Measurements from ENCODE around the gene APEH. TPM values are rescaled to one million over a fixed set of nuclear protein-coding genes. Genes with fewer than 3 reads are reported as not detected.

APEH gene
- total RNA-seq, 1 donor, result 87.7 TPM

DNA sequence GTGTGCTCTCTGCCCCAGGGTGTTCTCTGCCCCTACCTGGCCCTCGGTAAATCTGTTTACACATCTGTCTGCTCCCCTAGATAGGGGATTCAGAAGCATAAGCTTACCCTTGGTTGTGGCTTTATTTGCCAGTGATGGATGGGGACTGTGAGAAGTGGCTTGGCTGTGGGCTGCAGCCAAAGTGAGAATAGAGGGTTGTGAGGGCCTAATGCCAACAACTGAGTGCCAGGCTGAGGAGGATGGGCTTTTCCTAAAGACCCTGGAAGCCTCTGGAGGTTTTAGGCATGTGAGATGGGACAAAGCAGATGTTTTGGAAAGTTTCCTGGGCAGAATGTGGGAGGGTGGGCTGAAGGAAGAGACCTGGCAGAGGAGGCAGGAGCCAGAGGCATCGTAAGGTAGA, 15.4 kb upstream of the APEH start:
- TF ChIP-seq, protein P1, sequence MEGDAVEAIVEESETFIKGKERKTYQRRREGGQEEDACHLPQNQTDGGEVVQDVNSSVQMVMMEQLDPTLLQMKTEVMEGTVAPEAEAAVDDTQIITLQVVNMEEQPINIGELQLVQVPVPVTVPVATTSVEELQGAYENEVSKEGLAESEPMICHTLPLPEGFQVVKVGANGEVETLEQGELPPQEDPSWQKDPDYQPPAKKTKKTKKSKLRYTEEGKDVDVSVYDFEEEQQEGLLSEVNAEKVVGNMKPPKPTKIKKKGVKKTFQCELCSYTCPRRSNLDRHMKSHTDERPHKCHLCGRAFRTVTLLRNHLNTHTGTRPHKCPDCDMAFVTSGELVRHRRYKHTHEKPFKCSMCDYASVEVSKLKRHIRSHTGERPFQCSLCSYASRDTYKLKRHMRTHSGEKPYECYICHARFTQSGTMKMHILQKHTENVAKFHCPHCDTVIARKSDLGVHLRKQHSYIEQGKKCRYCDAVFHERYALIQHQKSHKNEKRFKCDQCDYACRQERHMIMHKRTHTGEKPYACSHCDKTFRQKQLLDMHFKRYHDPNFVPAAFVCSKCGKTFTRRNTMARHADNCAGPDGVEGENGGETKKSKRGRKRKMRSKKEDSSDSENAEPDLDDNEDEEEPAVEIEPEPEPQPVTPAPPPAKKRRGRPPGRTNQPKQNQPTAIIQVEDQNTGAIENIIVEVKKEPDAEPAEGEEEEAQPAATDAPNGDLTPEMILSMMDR (IDR thresholded peaks at IDR 0.05; ENCODE audit: insufficient read depth, low read length), result no peak
- DNase-seq (ENCODE audit: low read depth), result no peak
- H3K4me3 ChIP-seq (ENCODE audit: low read depth, low read length), result no peak overlapping the region

DNA sequence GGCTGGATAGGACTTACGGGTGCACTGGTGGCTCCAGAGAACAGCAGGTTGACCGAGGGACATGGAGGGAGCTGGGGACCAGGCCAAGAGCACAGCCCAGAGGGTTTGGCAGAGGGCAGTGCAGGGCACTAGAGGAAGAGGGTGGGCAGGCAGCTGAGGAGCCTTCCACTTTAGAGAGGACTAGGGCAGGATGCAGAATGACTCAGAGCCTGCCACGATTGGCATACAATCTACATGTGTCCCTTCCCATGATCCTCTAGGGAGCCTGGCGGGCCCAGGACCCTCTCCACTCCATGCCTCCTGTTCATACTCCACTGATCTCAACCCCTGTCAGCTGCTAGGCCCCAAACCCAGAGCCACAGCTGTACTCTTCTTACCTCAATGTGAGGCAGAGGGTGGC, 14.4 kb upstream of the APEH start:
- no peak for DNase-seq (ENCODE audit: low read depth)
- H3K4me3 ChIP-seq (ENCODE audit: low read depth, low read length), result no peak overlapping the region
- TF ChIP-seq, protein P1 (IDR thresholded peaks at IDR 0.05; ENCODE audit: insufficient read depth, low read length), result no peak

DNA sequence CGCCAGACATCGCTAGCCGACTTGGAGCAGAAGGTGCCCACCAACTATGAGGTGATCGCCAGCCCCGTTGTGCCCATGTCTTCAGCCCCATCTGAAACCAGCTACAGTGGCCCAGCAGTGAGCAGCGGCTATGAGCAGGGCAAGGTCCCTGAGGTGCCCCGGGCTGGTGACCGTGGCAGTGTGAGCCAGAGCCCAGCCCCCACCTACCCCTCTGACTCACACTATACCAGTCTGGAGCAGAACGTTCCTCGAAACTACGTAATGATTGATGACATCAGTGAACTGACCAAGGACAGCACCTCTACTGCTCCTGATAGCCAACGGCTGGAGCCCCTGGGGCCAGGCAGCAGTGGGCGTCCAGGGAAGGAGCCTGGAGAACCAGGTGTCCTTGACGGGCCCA, 12.9 kb upstream of the APEH start:
- no peak overlapping the region for H3K4me3 ChIP-seq (ENCODE audit: low read depth, low read length)
- TF ChIP-seq, protein P1 (IDR thresholded peaks at IDR 0.05; ENCODE audit: insufficient read depth, low read length), result no peak
- no peak for DNase-seq (ENCODE audit: low read depth)

DNA sequence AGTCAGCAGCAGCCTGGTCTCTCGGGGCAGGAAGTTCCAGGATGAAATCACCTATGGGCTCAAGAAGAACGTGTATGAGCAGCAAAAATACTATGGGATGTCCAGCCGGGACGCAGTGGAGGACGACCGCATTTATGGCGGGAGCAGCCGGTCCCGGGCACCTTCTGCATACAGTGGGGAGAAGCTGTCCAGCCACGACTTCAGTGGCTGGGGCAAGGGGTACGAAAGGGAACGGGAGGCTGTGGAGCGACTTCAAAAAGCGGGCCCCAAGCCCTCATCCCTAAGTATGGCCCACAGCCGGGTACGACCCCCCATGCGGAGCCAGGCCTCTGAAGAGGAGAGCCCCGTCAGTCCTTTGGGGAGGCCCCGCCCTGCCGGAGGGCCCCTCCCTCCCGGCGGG, 12.1 kb upstream of the APEH start:
- H3K4me3 ChIP-seq (ENCODE audit: low read depth, low read length), result no peak overlapping the region
- TF ChIP-seq, protein P1 (IDR thresholded peaks at IDR 0.05; ENCODE audit: insufficient read depth, low read length), result no peak
- no peak for DNase-seq (ENCODE audit: low read depth)

DNA sequence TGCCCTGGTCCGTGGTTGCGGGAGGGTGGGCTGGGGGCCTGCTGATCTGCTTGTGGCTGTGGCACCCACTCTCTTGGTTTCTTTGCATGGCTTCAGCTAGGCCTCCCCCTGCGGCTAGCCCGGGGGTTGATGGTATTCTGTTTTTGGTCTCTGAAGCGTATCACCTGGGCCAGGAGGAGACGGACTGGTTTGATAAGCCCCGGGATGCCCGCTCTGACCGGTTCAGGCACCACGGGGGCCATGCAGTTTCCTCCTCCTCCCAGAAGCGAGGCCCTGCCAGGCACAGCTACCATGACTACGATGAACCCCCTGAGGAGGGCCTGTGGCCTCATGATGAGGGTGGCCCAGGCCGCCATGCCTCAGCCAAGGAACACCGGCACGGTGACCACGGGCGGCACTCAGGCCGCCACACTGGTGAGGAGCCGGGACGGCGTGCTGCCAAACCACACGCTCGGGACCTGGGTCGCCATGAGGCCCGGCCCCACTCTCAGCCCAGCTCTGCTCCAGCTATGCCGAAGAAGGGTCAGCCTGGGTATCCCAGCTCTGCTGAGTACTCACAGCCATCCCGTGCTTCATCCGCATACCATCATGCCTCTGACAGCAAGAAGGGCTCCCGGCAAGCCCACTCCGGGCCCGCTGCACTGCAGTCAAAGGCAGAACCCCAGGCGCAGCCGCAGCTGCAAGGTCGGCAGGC, 11.3 kb upstream of the APEH start:
- no peak overlapping the region for H3K4me3 ChIP-seq (ENCODE audit: low read depth, low read length)
- TF ChIP-seq, protein P1 (IDR thresholded peaks at IDR 0.05; ENCODE audit: insufficient read depth, low read length), result no peak
- DNase-seq (ENCODE audit: low read depth), result no peak

DNA sequence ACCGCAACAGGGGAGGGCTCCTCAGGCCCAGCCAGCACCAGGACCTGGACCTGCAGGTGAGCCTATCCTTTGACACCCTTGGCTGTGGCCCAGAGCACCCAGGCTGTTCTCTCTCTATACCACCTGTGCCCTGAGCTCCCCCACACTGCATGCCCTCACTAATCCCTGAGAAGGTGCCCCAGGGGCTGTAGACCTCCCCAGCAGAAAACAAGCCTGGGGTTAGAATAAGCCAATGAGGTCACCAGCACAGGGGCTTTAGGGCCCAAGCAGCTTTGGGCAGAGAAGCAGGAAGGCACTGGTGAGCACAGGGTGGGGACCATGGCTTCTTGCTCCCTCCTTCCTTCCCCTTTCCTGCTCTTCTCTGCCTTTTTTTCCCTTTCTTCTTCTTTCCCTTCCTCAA, 10.3 kb upstream of the APEH start:
- no peak overlapping the region for H3K4me3 ChIP-seq (ENCODE audit: low read depth, low read length)
- TF ChIP-seq, protein P1 (IDR thresholded peaks at IDR 0.05; ENCODE audit: insufficient read depth, low read length), result no peak
- DNase-seq (ENCODE audit: low read depth), result no peak

DNA sequence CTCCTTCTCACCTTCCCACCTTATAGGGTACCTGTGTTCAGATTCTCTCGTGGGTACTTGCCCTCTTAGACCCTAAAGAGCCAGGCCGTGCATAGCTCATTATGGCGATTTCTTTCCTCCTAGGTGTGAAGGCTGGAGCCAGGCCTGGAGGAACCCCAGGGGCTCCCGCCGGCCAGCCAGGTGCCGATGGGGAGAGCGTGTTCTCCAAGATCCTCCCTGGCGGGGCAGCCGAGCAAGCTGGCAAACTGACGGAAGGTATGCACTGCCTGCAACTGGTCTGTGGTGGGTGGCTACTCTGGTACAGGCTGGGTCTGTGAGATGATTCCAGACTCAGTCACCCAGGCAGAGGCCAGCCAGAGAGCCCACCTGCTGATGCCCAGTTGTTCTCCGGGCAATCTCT, 9.9 kb upstream of the APEH start:
- DNase-seq (ENCODE audit: low read depth), result no peak

More for the DNA sequence above, 9.9 kb upstream of the APEH start:
- no peak overlapping the region for H3K4me3 ChIP-seq (ENCODE audit: low read depth, low read length)
- TF ChIP-seq, protein P1 (IDR thresholded peaks at IDR 0.05; ENCODE audit: insufficient read depth, low read length), result no peak

Measured in fibroblast of the aortic adventitia (primary cell).